ENCODE measurements around the gene GHDC.
A peak's percentile ranks its signal among the peaks of the same experiment; 100 is the strongest.
"Not testable (repeated sequence)": the region's sequence is repeated elsewhere in the genome, so short reads cannot be mapped to it uniquely, and the experiment has no call there.

GHDC gene

GRCh38 chr17:42193969-42194899, at the start of gene GHDC:
GHDC (minus strand) TSS chr17:42194494; CDS start chr17:42193581, 913 bp downstream.
- TF ChIP-seq, protein P1, sequence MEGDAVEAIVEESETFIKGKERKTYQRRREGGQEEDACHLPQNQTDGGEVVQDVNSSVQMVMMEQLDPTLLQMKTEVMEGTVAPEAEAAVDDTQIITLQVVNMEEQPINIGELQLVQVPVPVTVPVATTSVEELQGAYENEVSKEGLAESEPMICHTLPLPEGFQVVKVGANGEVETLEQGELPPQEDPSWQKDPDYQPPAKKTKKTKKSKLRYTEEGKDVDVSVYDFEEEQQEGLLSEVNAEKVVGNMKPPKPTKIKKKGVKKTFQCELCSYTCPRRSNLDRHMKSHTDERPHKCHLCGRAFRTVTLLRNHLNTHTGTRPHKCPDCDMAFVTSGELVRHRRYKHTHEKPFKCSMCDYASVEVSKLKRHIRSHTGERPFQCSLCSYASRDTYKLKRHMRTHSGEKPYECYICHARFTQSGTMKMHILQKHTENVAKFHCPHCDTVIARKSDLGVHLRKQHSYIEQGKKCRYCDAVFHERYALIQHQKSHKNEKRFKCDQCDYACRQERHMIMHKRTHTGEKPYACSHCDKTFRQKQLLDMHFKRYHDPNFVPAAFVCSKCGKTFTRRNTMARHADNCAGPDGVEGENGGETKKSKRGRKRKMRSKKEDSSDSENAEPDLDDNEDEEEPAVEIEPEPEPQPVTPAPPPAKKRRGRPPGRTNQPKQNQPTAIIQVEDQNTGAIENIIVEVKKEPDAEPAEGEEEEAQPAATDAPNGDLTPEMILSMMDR (conservative IDR thresholded peaks at IDR 0.05; ENCODE audit: low read depth, low read length), result no peak
- DNase-seq (ENCODE audit: low read depth), result no peak
- H3K4me3 ChIP-seq (ENCODE audit: low read length), result peak within 1 kb of the TSS; percentile 70

DNA sequence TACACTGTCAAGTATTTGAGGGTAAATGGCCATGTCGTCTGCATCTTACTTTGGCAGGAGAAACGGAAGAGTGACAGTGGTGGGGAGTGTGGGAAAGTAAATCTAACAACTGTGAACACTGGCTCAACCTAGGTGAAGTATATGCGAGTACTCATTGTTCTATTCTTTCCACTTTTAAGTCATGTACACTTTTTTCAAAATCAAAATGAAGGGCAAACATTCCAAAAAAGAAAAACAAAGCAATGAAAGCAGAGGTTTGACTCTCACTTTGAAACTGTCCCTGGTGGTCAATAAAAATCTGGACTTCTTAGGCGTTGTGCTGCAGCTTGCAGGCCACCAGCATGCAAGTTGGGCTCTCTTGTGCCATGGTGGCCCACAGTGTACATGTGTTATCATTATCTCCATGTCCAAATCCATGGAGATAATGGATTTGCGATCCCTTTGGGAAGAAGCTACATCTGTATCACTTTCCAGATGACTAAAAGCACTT, 49.2 kb upstream of the GHDC start:
- H3K4me3 ChIP-seq (ENCODE audit: low read length), result no peak overlapping the region
- TF ChIP-seq, protein P1 (conservative IDR thresholded peaks at IDR 0.05; ENCODE audit: low read depth, low read length), result no peak
- DNase-seq (ENCODE audit: low read depth), result no peak

DNA sequence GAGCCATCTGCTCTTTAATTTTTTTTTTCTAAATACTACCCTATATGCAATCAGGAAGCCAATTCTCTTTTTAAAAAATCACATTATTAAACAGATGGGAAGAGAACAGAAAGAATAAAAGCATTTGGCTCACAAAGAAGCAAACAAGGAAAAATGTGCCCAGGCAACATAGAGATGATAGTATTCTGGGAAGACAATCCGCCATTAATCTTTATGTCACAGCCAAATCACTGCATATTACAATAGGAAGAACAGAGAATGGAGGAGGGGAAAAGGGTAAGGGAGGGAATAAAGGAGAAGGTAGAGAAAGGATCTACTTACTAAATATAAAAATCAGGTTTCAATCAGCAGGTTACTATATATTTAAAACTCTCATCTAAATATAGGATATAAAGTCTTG, 47.6 kb upstream of the GHDC start:
- no peak for DNase-seq (ENCODE audit: low read depth)
- no peak overlapping the region for H3K4me3 ChIP-seq (ENCODE audit: low read length)
- TF ChIP-seq, protein P1 (conservative IDR thresholded peaks at IDR 0.05; ENCODE audit: low read depth, low read length), result no peak

- not testable (repeated sequence) for H3K4me3 ChIP-seq (ENCODE audit: low read length); DNase-seq (ENCODE audit: low read depth)
Measured at GRCh38 chr17:42240863-42241262, 46.6 kb upstream of the GHDC start.

- TF ChIP-seq, protein P1 (conservative IDR thresholded peaks at IDR 0.05; ENCODE audit: low read depth, low read length), result no peak
- no peak overlapping the region for H3K4me3 ChIP-seq (ENCODE audit: low read length)
- no peak for DNase-seq (ENCODE audit: low read depth)
Measured at GRCh38 chr17:42240201-42240600, 45.9 kb upstream of the GHDC start.

DNA sequence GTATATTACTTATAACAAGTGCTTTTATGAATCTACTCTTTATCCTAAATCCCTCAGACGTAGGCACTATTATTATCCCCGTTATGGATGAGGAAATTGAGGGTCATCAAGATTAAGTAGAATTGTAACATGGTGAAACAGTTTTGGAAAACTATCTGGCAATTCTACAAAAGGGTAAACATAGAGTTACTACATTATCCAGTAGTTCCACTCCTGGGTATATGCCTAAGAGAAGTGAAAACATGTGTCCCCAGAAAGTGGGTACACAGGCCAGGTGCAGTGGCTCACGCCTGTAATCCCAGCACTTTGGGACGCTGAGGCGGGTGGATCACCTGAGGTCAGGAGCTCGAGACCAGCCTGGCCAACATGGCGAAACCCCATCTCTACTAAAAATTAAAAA, 45.3 kb upstream of the GHDC start:
- not testable (repeated sequence) for H3K4me3 ChIP-seq (ENCODE audit: low read length); DNase-seq (ENCODE audit: low read depth)

GRCh38 chr17:42236760-42237159, 42.5 kb upstream of the GHDC start:
- no peak overlapping the region for H3K4me3 ChIP-seq (ENCODE audit: low read length)
- no peak for DNase-seq (ENCODE audit: low read depth)
- TF ChIP-seq, protein P1 (conservative IDR thresholded peaks at IDR 0.05; ENCODE audit: low read depth, low read length), result no peak

DNA sequence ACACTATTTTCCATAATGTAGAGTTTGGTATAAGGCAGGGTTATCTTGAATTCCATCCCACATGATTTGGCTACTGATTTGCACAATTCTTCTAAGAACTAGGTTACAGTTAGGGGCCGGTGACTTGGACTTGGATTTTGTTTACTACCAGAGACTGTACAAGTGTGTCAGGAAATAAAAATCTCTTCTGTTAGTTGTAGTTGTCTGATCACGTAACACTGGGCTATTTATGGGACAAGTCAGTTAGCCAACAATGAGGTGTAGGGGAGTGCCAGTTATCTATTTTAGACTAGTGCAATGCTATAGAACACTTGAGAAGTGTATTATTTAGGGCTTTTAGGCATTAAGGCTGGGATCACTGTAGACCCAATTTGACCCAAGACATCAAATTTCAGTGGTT, 39.7 kb upstream of the GHDC start:
- H3K4me3 ChIP-seq (ENCODE audit: low read length), result no peak overlapping the region
- TF ChIP-seq, protein P1 (conservative IDR thresholded peaks at IDR 0.05; ENCODE audit: low read depth, low read length), result no peak
- DNase-seq (ENCODE audit: low read depth), result no peak
